ENCODE data around the gene CLEC2D.
"Not testable (repeated sequence)": the region's sequence is repeated elsewhere in the genome, so short reads cannot be mapped to it uniquely, and the experiment has no call there.

CLEC2D gene

GRCh38 chr12:9699269-9699897, 29.9 kb downstream of the CLEC2D start:
- FAIRE-seq (peak; percentile 13), DNase-seq (ENCODE audit: insufficient read length, low spot score) (no peak)
- TF ChIP-seq TAF1 (IDR thresholded peaks at IDR 0.05; ENCODE audit: low read depth, low read length) (no peak), SPI1 (IDR thresholded peaks at IDR 0.05; ENCODE audit: low read depth, low read length) (no peak), PAX5 (IDR thresholded peaks at IDR 0.05; ENCODE audit: insufficient read depth, low read length, severe bottlenecking) (no peak), POLR2AphosphoS5 (IDR thresholded peaks at IDR 0.05; ENCODE audit: low read depth, low read length) (no peak), POU2F2 (IDR thresholded peaks at IDR 0.05; ENCODE audit: low read depth, low read length) (no peak), POLR2A (IDR thresholded peaks at IDR 0.05; ENCODE audit: low read depth, low read length) (no peak)

- FAIRE-seq (no peak), DNase-seq (ENCODE audit: insufficient read length, low spot score) (no peak)
- TF ChIP-seq POLR2A (IDR thresholded peaks at IDR 0.05; ENCODE audit: low read depth, low read length) (no peak), POLR2AphosphoS5 (IDR thresholded peaks at IDR 0.05; ENCODE audit: low read depth, low read length) (no peak), POU2F2 (IDR thresholded peaks at IDR 0.05; ENCODE audit: low read depth, low read length) (no peak)
Measured at GRCh38 chr12:9699898-9700605, 30.5 kb downstream of the CLEC2D start.

- no peak for FAIRE-seq
- no peak for DNase-seq (ENCODE audit: insufficient read length, low spot score)
- TF ChIP-seq PAX5 (IDR thresholded peaks at IDR 0.05; ENCODE audit: insufficient read depth, low read length, severe bottlenecking) (no peak), SPI1 (IDR thresholded peaks at IDR 0.05; ENCODE audit: low read depth, low read length) (no peak), POLR2AphosphoS5 (IDR thresholded peaks at IDR 0.05; ENCODE audit: low read depth, low read length) (no peak), POU2F2 (IDR thresholded peaks at IDR 0.05; ENCODE audit: low read depth, low read length) (no peak), POLR2A (IDR thresholded peaks at IDR 0.05; ENCODE audit: low read depth, low read length) (no peak), TAF1 (IDR thresholded peaks at IDR 0.05; ENCODE audit: low read depth, low read length) (no peak)
Measured at GRCh38 chr12:9700606-9700956, 31.1 kb downstream of the CLEC2D start.

GRCh38 chr12:9701380-9702154, 32.1 kb downstream of the CLEC2D start:
- no peak for DNase-seq (ENCODE audit: insufficient read length, low spot score)
- peak; percentile 35 for FAIRE-seq
- TF ChIP-seq POLR2AphosphoS5 (IDR thresholded peaks at IDR 0.05; ENCODE audit: low read depth, low read length) (no peak), POU2F2 (IDR thresholded peaks at IDR 0.05; ENCODE audit: low read depth, low read length) (no peak), PAX5 (IDR thresholded peaks at IDR 0.05; ENCODE audit: insufficient read depth, low read length, severe bottlenecking) (no peak), SPI1 (IDR thresholded peaks at IDR 0.05; ENCODE audit: low read depth, low read length) (no peak), POLR2A (IDR thresholded peaks at IDR 0.05; ENCODE audit: low read depth, low read length) (no peak), TAF1 (IDR thresholded peaks at IDR 0.05; ENCODE audit: low read depth, low read length) (no peak)

GRCh38 chr12:9702255-9702654, 32.7 kb downstream of the CLEC2D start:
- DNase-seq (ENCODE audit: insufficient read length, low spot score) = no peak
- peak; percentile 26 for FAIRE-seq

GRCh38 chr12:9704561-9704960, 35.0 kb downstream of the CLEC2D start:
- not testable (repeated sequence) for DNase-seq (ENCODE audit: insufficient read length, low spot score); FAIRE-seq

More at GRCh38 chr12:9702255-9702654, 32.7 kb downstream of the CLEC2D start:
- TF ChIP-seq SPI1 (IDR thresholded peaks at IDR 0.05; ENCODE audit: low read depth, low read length) = no peak
- TF ChIP-seq POLR2AphosphoS5 (IDR thresholded peaks at IDR 0.05; ENCODE audit: low read depth, low read length) = no peak
- no peak for TF ChIP-seq TAF1 (IDR thresholded peaks at IDR 0.05; ENCODE audit: low read depth, low read length)
- TF ChIP-seq PAX5 (IDR thresholded peaks at IDR 0.05; ENCODE audit: insufficient read depth, low read length, severe bottlenecking) = no peak
- TF ChIP-seq POLR2A (IDR thresholded peaks at IDR 0.05; ENCODE audit: low read depth, low read length) = no peak
- no peak for TF ChIP-seq POU2F2 (IDR thresholded peaks at IDR 0.05; ENCODE audit: low read depth, low read length)

- TF ChIP-seq POLR2A (IDR thresholded peaks at IDR 0.05; ENCODE audit: low read depth, low read length) = no peak
- no peak for TF ChIP-seq PAX5 (IDR thresholded peaks at IDR 0.05; ENCODE audit: insufficient read depth, low read length, severe bottlenecking)
- TF ChIP-seq POLR2AphosphoS5 (IDR thresholded peaks at IDR 0.05; ENCODE audit: low read depth, low read length) = no peak
- no peak for TF ChIP-seq TAF1 (IDR thresholded peaks at IDR 0.05; ENCODE audit: low read depth, low read length)
- TF ChIP-seq SPI1 (IDR thresholded peaks at IDR 0.05; ENCODE audit: low read depth, low read length) = peak; percentile 41
- FAIRE-seq = no peak
Measured at GRCh38 chr12:9706086-9706685, 36.7 kb downstream of the CLEC2D start.

GRCh38 chr12:9707356-9707755, 37.8 kb downstream of the CLEC2D start:
- DNase-seq (ENCODE audit: insufficient read length, low spot score) (no peak), FAIRE-seq (no peak)
- no peak for TF ChIP-seq POLR2A (IDR thresholded peaks at IDR 0.05; ENCODE audit: low read depth, low read length)

More at GRCh38 chr12:9706086-9706685, 36.7 kb downstream of the CLEC2D start:
- no peak for DNase-seq (ENCODE audit: insufficient read length, low spot score)

GRCh38 chr12:9707864-9708808, 38.6 kb downstream of the CLEC2D start:
- TF ChIP-seq POU2F2 (IDR thresholded peaks at IDR 0.05; ENCODE audit: low read depth, low read length) (no peak), POLR2A (IDR thresholded peaks at IDR 0.05; ENCODE audit: low read depth, low read length) (no peak), POLR2AphosphoS5 (IDR thresholded peaks at IDR 0.05; ENCODE audit: low read depth, low read length) (no peak), PAX5 (IDR thresholded peaks at IDR 0.05; ENCODE audit: insufficient read depth, low read length, severe bottlenecking) (no peak)
- DNase-seq (ENCODE audit: insufficient read length, low spot score) (no peak), FAIRE-seq (peak; percentile 94)

Data from GM12891 (cell line).